GM12801 (cell line): ENCODE data around the gene CARD10.

Experiments
- CTCF ChIP-seq: IDR thresholded peaks from one replicate; pipeline ENCODE4 v1.5.1; 2011; ENCODE audit warnings: control low read depth; ENCODE audit not compliant: insufficient read length; ENCODE audit errors: extremely low read depth

The CARD10 gene

DNA sequence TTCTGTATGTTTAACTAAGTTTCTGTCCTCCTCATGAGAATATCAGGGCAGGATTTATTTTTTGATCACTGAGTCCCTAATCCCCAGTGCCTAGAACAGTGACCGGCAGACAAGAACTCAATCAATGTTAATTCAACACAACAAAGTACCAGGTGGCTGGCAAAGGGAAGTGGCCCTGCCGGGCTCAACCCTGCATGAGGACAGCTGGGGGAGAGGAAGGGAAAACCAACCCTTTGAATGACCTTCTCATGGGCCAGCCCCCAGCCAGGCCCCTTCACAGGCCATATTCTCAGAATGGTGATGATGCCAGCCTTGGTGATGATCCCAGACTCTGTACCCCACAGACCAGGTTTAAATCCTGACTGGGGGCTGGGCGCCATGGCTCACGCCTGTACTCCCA is 31.6 kb downstream of the CARD10 start:
- no peak for TF ChIP-seq CTCF

DNA sequence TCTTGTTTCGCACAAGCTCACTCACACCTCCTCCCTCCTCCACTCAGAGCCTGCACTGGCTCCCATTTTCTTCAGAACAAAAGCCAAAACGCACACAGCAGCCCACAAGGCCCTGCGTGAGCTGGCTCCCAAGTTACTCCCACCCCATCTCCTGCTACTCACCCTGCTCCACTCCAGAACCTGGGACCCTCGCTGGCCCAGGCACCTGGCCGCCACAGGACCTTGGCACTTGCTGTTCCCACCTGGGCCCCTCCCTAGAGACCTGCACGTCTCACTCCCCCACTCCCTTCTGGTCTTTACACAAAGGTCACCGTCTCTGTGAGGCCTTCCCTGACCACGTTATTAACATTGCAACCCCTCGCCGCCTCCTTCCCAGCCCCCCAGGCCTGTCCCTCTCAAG is 32.1 kb downstream of the CARD10 start:
- no peak for TF ChIP-seq CTCF

DNA sequence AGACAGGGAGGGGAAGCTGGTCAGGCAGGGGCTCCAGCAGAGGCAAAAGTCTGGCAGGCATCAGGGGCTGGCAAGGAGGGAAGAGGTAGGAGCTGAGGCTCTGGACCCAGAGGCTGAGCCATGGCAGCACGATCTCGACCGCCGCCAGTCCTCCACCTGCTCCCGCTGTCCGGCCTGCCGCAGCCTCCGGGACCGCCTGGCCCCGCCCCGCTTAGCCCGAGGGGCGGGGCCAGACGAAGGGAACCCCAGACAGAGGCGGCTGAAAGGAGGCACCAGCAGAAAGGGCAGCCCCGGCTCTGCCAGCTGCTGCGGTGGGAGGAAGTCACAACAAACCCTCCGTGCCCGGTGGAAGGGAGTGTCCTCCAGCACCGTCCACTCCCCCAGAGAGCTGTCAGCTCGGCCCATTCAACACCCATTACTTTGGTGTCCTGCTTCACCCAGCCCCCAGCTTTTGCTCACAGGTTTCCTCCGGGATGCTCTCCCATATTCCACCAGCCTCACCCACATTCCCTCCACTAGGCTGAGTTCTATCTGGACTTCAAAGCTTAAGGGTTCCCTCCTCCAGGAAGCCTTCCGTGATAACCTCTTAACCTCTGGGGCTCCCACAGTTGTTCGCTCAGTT is 32.9 kb downstream of the CARD10 start, which contains the start of gene MFNG:
Gene MFNG (minus strand): TSS at position 161 of the 622 bp plus-strand sequence. CDS start 207 bp downstream, outside the sequence.
- no peak for TF ChIP-seq CTCF

- no peak for TF ChIP-seq CTCF
Measured at GRCh38 chr22:37485395-37486223, 33.6 kb downstream of the CARD10 start.

DNA sequence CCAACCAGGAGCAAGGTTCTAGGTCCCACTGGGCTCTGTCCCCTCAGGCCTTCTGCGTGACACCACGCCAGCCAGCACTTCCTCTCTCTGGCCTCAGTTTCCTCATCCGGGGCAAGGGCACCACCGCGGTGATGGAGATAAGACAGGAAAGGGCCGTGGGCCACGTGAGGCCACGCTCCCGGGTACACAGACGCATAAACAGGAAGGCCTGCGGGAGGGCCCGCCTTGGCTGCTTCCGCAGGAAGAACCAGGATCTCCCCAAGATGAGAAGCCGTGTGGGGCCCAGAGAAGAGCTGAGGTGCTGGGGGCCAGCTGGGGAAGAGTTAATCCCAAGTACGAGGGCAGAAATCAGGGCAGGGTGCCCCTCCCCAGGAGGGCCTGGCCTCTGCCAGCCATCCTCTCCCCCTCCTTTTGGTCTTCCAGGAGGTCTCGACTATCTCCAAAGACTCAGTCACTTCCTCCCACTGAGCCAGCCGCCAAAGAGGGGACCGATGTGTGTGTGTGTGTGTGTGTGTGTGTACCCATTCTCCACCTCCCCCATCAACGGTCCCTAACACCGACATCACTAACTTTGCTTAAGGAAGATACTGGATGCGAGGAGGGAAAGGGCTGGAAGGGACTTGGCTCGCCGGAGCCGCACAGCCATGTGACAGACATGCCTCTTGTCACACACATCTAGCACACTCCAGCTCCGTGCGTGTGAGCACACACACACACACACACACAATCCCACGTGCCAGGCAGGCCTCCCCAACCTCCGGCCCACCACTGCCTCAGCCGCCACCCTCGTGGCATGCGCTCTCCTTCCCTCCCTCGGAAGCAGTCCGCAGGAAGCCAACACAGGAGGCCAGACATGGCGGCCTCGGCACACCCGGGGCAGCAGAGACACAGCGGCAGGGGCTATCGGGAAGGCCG is 34.5 kb downstream of the CARD10 start:
- no peak for TF ChIP-seq CTCF

GRCh38 chr22:37483050-37483449 is 36.2 kb downstream of the CARD10 start:
- TF ChIP-seq CTCF = no peak

- TF ChIP-seq CTCF = no peak
Measured at GRCh38 chr22:37482244-37482643, 37.0 kb downstream of the CARD10 start.
